ENCODE results near the gene KCNQ4. TPM values are rescaled to one million over a fixed set of nuclear protein-coding genes. Genes with fewer than 3 reads are reported as not detected.

KCNQ4 gene
- total and polyA plus RNA-seq, 10 of the 15 experiments (the other 5 are each of a cell fraction or from before 2014, with no cell fraction given): 0.04 to 0.18 (median 0.08) TPM; not detected in 2

DNA sequence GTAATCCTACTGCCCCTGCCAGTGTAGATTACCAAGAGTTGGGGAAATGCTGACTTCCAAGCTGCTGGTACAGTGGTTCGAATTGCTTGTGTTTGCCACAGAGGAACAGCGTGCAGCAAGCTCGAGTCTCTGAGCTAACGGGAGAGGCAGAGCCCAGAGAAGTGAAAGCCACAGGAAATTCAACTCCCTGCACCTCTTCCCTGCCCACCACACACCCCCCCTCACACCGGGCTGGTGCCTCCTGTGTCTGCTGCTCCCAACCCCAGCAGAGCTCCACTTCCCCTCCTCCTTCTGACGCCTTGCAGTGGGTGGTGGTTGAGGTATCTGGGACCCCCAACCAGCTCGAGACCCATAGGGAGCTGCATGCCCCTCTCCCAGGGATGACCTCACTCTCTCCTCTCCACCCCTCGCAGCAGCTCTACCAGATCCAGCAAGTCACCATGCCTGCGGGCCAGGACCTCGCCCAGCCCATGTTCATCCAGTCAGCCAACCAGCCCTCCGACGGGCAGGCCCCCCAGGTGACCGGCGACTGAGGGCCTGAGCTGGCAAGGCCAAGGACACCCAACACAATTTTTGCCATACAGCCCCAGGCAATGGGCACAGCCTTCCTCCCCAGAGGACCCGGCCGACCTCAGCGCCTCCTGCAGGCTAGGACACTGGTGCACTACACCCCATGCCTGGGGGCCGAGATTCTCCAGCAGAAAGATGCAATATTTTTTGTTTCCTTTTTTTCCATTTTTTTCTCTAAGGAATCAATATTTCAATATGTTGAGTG lies 13.1 kb upstream of the KCNQ4 start (continued):
- TF ChIP-seq NBN (IDR thresholded peaks at IDR 0.05) (no peak), SUPT20H (IDR thresholded peaks at IDR 0.05; ENCODE audit: borderline replicate concordance, control insufficient read depth, low read depth, low read length) (no peak), MEF2B (IDR thresholded peaks at IDR 0.05; ENCODE audit: partially characterized antibody, poor library complexity, severe bottlenecking) (no peak), NFXL1 (IDR thresholded peaks at IDR 0.05; ENCODE audit: borderline replicate concordance) (no peak), NR2C2 (IDR thresholded peaks at IDR 0.05; ENCODE audit: borderline replicate concordance, control insufficient read depth, insufficient read length, low read depth) (no peak)
- TF ChIP-seq, protein P1, sequence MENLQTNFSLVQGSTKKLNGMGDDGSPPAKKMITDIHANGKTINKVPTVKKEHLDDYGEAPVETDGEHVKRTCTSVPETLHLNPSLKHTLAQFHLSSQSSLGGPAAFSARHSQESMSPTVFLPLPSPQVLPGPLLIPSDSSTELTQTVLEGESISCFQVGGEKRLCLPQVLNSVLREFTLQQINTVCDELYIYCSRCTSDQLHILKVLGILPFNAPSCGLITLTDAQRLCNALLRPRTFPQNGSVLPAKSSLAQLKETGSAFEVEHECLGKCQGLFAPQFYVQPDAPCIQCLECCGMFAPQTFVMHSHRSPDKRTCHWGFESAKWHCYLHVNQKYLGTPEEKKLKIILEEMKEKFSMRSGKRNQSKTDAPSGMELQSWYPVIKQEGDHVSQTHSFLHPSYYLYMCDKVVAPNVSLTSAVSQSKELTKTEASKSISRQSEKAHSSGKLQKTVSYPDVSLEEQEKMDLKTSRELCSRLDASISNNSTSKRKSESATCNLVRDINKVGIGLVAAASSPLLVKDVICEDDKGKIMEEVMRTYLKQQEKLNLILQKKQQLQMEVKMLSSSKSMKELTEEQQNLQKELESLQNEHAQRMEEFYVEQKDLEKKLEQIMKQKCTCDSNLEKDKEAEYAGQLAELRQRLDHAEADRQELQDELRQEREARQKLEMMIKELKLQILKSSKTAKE (IDR thresholded peaks at IDR 0.05; ENCODE audit: low read depth, poor library complexity, severe bottlenecking): no peak
- TF ChIP-seq, protein P2, sequence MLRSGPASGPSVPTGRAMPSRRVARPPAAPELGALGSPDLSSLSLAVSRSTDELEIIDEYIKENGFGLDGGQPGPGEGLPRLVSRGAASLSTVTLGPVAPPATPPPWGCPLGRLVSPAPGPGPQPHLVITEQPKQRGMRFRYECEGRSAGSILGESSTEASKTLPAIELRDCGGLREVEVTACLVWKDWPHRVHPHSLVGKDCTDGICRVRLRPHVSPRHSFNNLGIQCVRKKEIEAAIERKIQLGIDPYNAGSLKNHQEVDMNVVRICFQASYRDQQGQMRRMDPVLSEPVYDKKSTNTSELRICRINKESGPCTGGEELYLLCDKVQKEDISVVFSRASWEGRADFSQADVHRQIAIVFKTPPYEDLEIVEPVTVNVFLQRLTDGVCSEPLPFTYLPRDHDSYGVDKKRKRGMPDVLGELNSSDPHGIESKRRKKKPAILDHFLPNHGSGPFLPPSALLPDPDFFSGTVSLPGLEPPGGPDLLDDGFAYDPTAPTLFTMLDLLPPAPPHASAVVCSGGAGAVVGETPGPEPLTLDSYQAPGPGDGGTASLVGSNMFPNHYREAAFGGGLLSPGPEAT (IDR thresholded peaks at IDR 0.05; ENCODE audit: low read depth): no peak

All from GM12878 (cell line).